WTC11 (cell line): ENCODE results near the gene NUAK2. TPM values are rescaled to one million over a fixed set of nuclear protein-coding genes. Genes with fewer than 3 reads are reported as not detected.

Experiments
- ATAC-seq: fragments of 200-7000 bp; cut with Tn5 transposase; 2 replicates; pipeline ENCODE4 v1.10.0; 2021; ENCODE audit warnings: mild to moderate bottlenecking, moderate library complexity
- CTCF ChIA-PET: fragments of 300-600 bp; sonication (Branson Sonifier 250); formaldehyde crosslinking; loops from one replicate; lab custom pipeline; 2021; ENCODE audit warnings: antibody characterized with exemption; lab: Charles Lee
- POLR2A ChIA-PET: fragments of 350-600 bp; sonication (Branson Sonifier 250); formaldehyde crosslinking; loops from one replicate; lab custom pipeline; 2021; ENCODE audit warnings: antibody characterized with exemption; lab: Charles Lee
- DNase-seq: peaks from one replicate; pipeline ENCODE4 v3.0.0; 2021; ENCODE audit warnings: low spot score
- H3K27ac Mint-ChIP-seq: 2 replicates; pipeline ENCODE4 v1.8.0; 2021; ENCODE audit warnings: mixed read lengths
- H3K27me3 Mint-ChIP-seq: 2 replicates; pipeline ENCODE4 v1.8.0; 2021; ENCODE audit warnings: low read depth, mild to moderate bottlenecking, moderate library complexity, mixed read lengths
- H3K36me3 Mint-ChIP-seq: 2 replicates; pipeline ENCODE4 v1.8.0; 2021; ENCODE audit warnings: mixed read lengths
- H3K4me1 Mint-ChIP-seq: 2 replicates; pipeline ENCODE4 v1.8.0; 2022; ENCODE audit warnings: mixed read lengths
- H3K4me3 Mint-ChIP-seq: 2 replicates; pipeline ENCODE4 v1.8.0; 2021; ENCODE audit warnings: mild to moderate bottlenecking, moderate library complexity, mixed read lengths
- H3K9me3 Mint-ChIP-seq: 2 replicates; pipeline ENCODE4 v1.8.0; 2021; ENCODE audit warnings: mixed read lengths
- CBFB ChIP-seq: sonication (generic); formaldehyde crosslinking; IDR thresholded peaks from 2 replicates; pipeline ENCODE4 v1.8.1; 2022; ENCODE audit warnings: mild to moderate bottlenecking, low read depth, missing genetic modification reagents
- CDX4 ChIP-seq: fragments of 250-450 bp; sonication (Bioruptor Pico); IDR thresholded peaks from 2 replicates; pipeline ENCODE4 v1.9.0; 2021; ENCODE audit warnings: moderate library complexity, mild to moderate bottlenecking, inconsistent platforms, borderline replicate concordance
- E2F5 ChIP-seq: sonication (generic); formaldehyde crosslinking; IDR thresholded peaks from 2 replicates; pipeline ENCODE4 v1.8.1; 2022; ENCODE audit warnings: mild to moderate bottlenecking, moderate library complexity, missing genetic modification reagents
- ELF4 ChIP-seq: sonication (generic); formaldehyde crosslinking; IDR thresholded peaks from 2 replicates; pipeline ENCODE4 v1.8.1; 2022; ENCODE audit warnings: low read depth, mild to moderate bottlenecking, moderate library complexity, missing genetic modification reagents
- ERG ChIP-seq: fragments of 250-450 bp; sonication (Bioruptor Pico); IDR thresholded peaks from 2 replicates; pipeline ENCODE4 v1.8.0; 2021; ENCODE audit warnings: mild to moderate bottlenecking
- GTF2I ChIP-seq: fragments of 250-450 bp; sonication (Bioruptor Pico); conservative IDR thresholded peaks from 2 replicates; pipeline ENCODE4 v1.4.0; 2021; ENCODE audit warnings: mild to moderate bottlenecking
- KAT7 ChIP-seq: sonication (generic); formaldehyde crosslinking; IDR thresholded peaks from 2 replicates; pipeline ENCODE4 v1.8.1; 2023; ENCODE audit warnings: missing genetic modification reagents, mild to moderate bottlenecking, borderline replicate concordance
- MXD4 ChIP-seq: fragments of 250-450 bp; sonication (Bioruptor Pico); IDR thresholded peaks from 2 replicates; pipeline ENCODE4 v1.8.0; 2021; ENCODE audit warnings: mild to moderate bottlenecking, moderate library complexity, borderline replicate concordance
- NFE2L1 ChIP-seq: sonication (generic); formaldehyde crosslinking; IDR thresholded peaks from 2 replicates; pipeline ENCODE4 v1.8.1; 2023; ENCODE audit warnings: missing genetic modification reagents
- OVOL2 ChIP-seq: fragments of 250-450 bp; sonication (Bioruptor Pico); IDR thresholded peaks from 2 replicates; pipeline ENCODE4 v1.9.0; 2021; ENCODE audit warnings: mild to moderate bottlenecking, borderline replicate concordance
- SMAD4 ChIP-seq: sonication (generic); formaldehyde crosslinking; IDR thresholded peaks from 2 replicates; pipeline ENCODE4 v1.8.0; 2022; ENCODE audit warnings: mild to moderate bottlenecking, missing genetic modification reagents
- TCF7 ChIP-seq: sonication (generic); formaldehyde crosslinking; IDR thresholded peaks from 2 replicates; pipeline ENCODE4 v1.8.0; 2022; ENCODE audit warnings: mild to moderate bottlenecking, low read depth, missing genetic modification reagents, moderate library complexity
- TP53 ChIP-seq: sonication (generic); formaldehyde crosslinking; IDR thresholded peaks from 2 replicates; pipeline ENCODE4 v1.8.1; 2023; ENCODE audit warnings: mild to moderate bottlenecking, missing genetic modification reagents
- ZBTB21 ChIP-seq: sonication (generic); formaldehyde crosslinking; IDR thresholded peaks from 2 replicates; pipeline ENCODE4 v1.8.1; 2023; ENCODE audit warnings: mild to moderate bottlenecking, missing genetic modification reagents, borderline replicate concordance
- ZBTB43 ChIP-seq: sonication (generic); formaldehyde crosslinking; IDR thresholded peaks from 2 replicates; pipeline ENCODE4 v1.8.1; 2023; ENCODE audit warnings: mild to moderate bottlenecking, missing genetic modification reagents
- ZNF232 ChIP-seq: sonication (generic); formaldehyde crosslinking; IDR thresholded peaks from 2 replicates; pipeline ENCODE4 v1.8.0; 2022; ENCODE audit warnings: mild to moderate bottlenecking, missing genetic modification reagents
- ZNF396 ChIP-seq: fragments of 250-450 bp; sonication (Bioruptor Pico); IDR thresholded peaks from 2 replicates; pipeline ENCODE4 v1.8.0; 2021; ENCODE audit warnings: mild to moderate bottlenecking, moderate library complexity, borderline replicate concordance
- ZNF425 ChIP-seq: fragments of 250-450 bp; sonication (Bioruptor Pico); conservative IDR thresholded peaks from 2 replicates; pipeline ENCODE4 v1.9.0; 2021; ENCODE audit warnings: mild to moderate bottlenecking
- ZNF532 ChIP-seq: fragments of 250-450 bp; sonication (Bioruptor Pico); IDR thresholded peaks from 2 replicates; pipeline ENCODE4 v1.9.0; 2021; ENCODE audit warnings: mild to moderate bottlenecking, borderline replicate concordance
- ZSCAN18 ChIP-seq: fragments of 250-450 bp; sonication (Bioruptor Pico); IDR thresholded peaks from 2 replicates; pipeline ENCODE4 v2.1.2; 2022; ENCODE audit warnings: mild to moderate bottlenecking, moderate library complexity
- total RNA-seq: library from RNA; stranded (reverse); gene quantifications from 3 replicates; pipeline ENCODE4 v1.2.3, GENCODE V29; 2021

The NUAK2 gene
- total RNA-seq, 1 experiment from 2014 or later, result 8.7 TPM

- H3K4me1 Mint-ChIP-seq, result peaks cover 85% of the 10 kb centered on the region
- no peak for ATAC-seq
Observed at GRCh38 chr1:205353191-205353590, 31.6 kb upstream of the NUAK2 start.

More at GRCh38 chr1:205353191-205353590, 31.6 kb upstream of the NUAK2 start:
- no peak for DNase-seq
- Mint-ChIP-seq H3K27ac (no peak overlapping the region), H3K4me3 (no peak overlapping the region), H3K36me3 (no peaks in the 10 kb centered on the region), H3K9me3 (no peaks in the 10 kb centered on the region), H3K27me3 (no peaks in the 10 kb centered on the region; the same call in none of the 2 replicates)
- no peak for TF ChIP-seq KAT7 (CRISPR knock-in tag)
- TF ChIP-seq CBFB (CRISPR knock-in tag), result no peak
- TF ChIP-seq OVOL2 (CRISPR knock-in tag), result no peak
- no peak for TF ChIP-seq ELF4 (CRISPR knock-in tag)
- no peak for TF ChIP-seq NFE2L1 (CRISPR knock-in tag)
- no peak for TF ChIP-seq TCF7 (CRISPR knock-in tag)
- no peak for TF ChIP-seq ZNF232 (CRISPR knock-in tag)
- TF ChIP-seq ERG, result no peak
- TF ChIP-seq ZSCAN18 (CRISPR knock-in tag), result no peak
- no peak for TF ChIP-seq SMAD4 (CRISPR knock-in tag)
- TF ChIP-seq CDX4, result no peak
- no peak for TF ChIP-seq MXD4 (CRISPR knock-in tag)
- TF ChIP-seq ZNF532 (CRISPR knock-in tag), result no peak
- TF ChIP-seq ZNF396 (CRISPR knock-in tag), result no peak
- no peak for TF ChIP-seq ZBTB43
- TF ChIP-seq E2F5 (CRISPR knock-in tag), result no peak
- TF ChIP-seq ZBTB21, result no peak
- TF ChIP-seq TP53 (CRISPR knock-in tag), result no peak
- TF ChIP-seq GTF2I (CRISPR knock-in tag), result no peak
- no peak for TF ChIP-seq ZNF425 (CRISPR knock-in tag)
- ChIA-PET CTCF (interaction anchor here (0.9 to 8.4 kb wide), 29 partner anchors 8 to 292 kb away, joined by 3 to 122 read pairs (median 11); partner anchors contain the start of gene BLACAT1), POLR2A (interaction anchor here (0.9 kb wide), 1 partner anchor 20 kb away, joined by 4 read pairs; no protein-coding TSS in a partner anchor)
